ENCODE measurements around the gene SLC1A7. TPM values are rescaled to one million over a fixed set of nuclear protein-coding genes. Genes with fewer than 3 reads are reported as not detected.

SLC1A7 gene
- total RNA-seq, 1 donor from 2014 or later = not detected

DNA sequence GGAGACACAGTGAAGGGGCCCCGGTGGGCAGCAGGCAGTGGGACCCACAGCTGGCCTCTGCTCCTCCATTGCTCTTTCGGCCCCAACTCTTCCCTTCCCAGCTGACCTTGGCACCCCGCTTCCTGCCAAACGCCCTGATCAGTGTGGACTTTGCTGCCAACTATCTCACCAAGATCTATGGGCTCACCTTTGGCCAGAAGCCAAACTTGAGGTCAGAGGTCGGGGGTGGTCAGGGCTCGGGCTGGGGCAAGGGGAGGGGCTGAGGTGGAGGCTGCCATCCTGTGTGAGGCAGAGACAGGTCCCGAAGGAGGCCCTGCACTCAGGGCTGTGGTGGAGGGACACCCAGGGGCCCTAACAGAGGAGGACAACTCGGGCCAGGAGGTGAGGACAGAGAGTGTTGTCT is 66.7 kb downstream of the SLC1A7 start:
- TF ChIP-seq, protein P1, sequence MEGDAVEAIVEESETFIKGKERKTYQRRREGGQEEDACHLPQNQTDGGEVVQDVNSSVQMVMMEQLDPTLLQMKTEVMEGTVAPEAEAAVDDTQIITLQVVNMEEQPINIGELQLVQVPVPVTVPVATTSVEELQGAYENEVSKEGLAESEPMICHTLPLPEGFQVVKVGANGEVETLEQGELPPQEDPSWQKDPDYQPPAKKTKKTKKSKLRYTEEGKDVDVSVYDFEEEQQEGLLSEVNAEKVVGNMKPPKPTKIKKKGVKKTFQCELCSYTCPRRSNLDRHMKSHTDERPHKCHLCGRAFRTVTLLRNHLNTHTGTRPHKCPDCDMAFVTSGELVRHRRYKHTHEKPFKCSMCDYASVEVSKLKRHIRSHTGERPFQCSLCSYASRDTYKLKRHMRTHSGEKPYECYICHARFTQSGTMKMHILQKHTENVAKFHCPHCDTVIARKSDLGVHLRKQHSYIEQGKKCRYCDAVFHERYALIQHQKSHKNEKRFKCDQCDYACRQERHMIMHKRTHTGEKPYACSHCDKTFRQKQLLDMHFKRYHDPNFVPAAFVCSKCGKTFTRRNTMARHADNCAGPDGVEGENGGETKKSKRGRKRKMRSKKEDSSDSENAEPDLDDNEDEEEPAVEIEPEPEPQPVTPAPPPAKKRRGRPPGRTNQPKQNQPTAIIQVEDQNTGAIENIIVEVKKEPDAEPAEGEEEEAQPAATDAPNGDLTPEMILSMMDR (IDR thresholded peaks at IDR 0.05; ENCODE audit: insufficient read depth, low read length, poor library complexity, severe bottlenecking) = no peak
- DNase-seq (ENCODE audit: low read depth) = no peak

GRCh38 chr1:53075206-53075605 is 67.2 kb downstream of the SLC1A7 start:
- Histone ChIP-seq H3K27me3 (ENCODE audit: control insufficient read depth, insufficient read depth, low read length) (no peaks in the 10 kb centered on the region), H3K4me3 (ENCODE audit: low read depth, low read length) (no peak overlapping the region), H3K36me3 (ENCODE audit: control insufficient read depth, insufficient read depth, low read length) (no peaks in the 10 kb centered on the region)
- TF ChIP-seq, protein P1 (IDR thresholded peaks at IDR 0.05; ENCODE audit: insufficient read depth, low read length, poor library complexity, severe bottlenecking) = no peak
- DNase-seq (ENCODE audit: low read depth) = no peak

More for the DNA sequence above, 66.7 kb downstream of the SLC1A7 start:
- Histone ChIP-seq H3K36me3 (ENCODE audit: control insufficient read depth, insufficient read depth, low read length) (no peaks in the 10 kb centered on the region), H3K4me3 (ENCODE audit: low read depth, low read length) (no peak overlapping the region), H3K27me3 (ENCODE audit: control insufficient read depth, insufficient read depth, low read length) (no peaks in the 10 kb centered on the region)

DNA sequence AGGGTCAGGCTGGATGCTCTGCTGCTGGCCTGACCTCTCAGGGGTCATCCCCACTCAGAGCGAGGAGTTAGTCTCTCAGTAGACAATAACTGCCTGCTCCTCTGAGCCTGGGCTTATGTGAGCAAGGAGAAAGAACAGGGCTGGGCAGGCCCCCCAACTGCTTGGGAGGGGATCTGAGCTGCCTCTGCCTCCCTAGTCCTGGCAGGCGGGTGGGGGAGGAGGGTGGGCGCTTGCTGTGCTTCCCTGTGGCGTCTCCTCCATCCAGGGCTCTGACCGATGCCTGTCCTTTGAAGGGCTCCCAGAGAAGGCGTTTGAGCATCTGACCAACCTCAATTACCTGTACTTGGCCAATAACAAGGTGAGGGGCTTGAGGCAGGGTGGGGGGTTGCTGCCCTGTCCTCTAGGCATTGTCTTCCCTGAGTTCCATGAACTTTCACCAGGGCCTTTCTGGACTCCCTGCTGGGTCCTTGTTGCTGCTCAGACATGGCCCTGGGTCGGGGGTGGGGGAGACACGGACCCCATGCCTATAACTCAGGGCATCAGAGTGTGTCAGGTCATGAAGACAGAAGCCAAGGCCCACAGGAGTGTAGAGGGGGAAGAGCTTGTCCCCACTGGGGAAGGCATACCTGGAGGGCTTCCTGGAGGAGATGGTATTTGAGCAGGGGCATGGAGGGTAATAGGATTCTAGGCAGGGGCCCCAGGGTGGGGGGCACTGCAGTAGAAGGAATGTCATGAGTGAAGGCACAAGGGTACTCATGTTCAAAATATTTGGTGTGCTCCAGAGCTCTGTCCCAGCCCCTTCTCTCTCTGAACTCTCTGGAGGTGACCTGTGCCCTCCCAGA is 67.9 kb downstream of the SLC1A7 start:
- DNase-seq (ENCODE audit: low read depth) = no peak
- TF ChIP-seq, protein P1 (IDR thresholded peaks at IDR 0.05; ENCODE audit: insufficient read depth, low read length, poor library complexity, severe bottlenecking) = no peak
- H3K27me3 ChIP-seq (ENCODE audit: control insufficient read depth, insufficient read depth, low read length) = no peaks in the 10 kb centered on the region
- H3K36me3 ChIP-seq (ENCODE audit: control insufficient read depth, insufficient read depth, low read length) = no peaks in the 10 kb centered on the region
- no peak overlapping the region for H3K4me3 ChIP-seq (ENCODE audit: low read depth, low read length)

GRCh38 chr1:53073868-53074311 is 68.5 kb downstream of the SLC1A7 start:
- no peak overlapping the region for H3K4me3 ChIP-seq (ENCODE audit: low read depth, low read length)
- TF ChIP-seq, protein P1 (IDR thresholded peaks at IDR 0.05; ENCODE audit: insufficient read depth, low read length, poor library complexity, severe bottlenecking) = no peak
- no peaks in the 10 kb centered on the region for H3K36me3 ChIP-seq (ENCODE audit: control insufficient read depth, insufficient read depth, low read length)
- no peak for DNase-seq (ENCODE audit: low read depth)
- H3K27me3 ChIP-seq (ENCODE audit: control insufficient read depth, insufficient read depth, low read length) = no peaks in the 10 kb centered on the region

GRCh38 chr1:53073287-53073686 is 69.2 kb downstream of the SLC1A7 start:
- no peak for DNase-seq (ENCODE audit: low read depth)
- TF ChIP-seq, protein P1 (IDR thresholded peaks at IDR 0.05; ENCODE audit: insufficient read depth, low read length, poor library complexity, severe bottlenecking) = no peak
- no peaks in the 10 kb centered on the region for H3K27me3 ChIP-seq (ENCODE audit: control insufficient read depth, insufficient read depth, low read length)
- no peaks in the 10 kb centered on the region for H3K36me3 ChIP-seq (ENCODE audit: control insufficient read depth, insufficient read depth, low read length)
- no peak overlapping the region for H3K4me3 ChIP-seq (ENCODE audit: low read depth, low read length)
